Fibroblast of the aortic adventitia (primary cell): ENCODE data around the gene TDRD1. TPM values are rescaled to one million over a fixed set of nuclear protein-coding genes. Genes with fewer than 3 reads are reported as not detected.

Experiments used
- DNase-seq: peaks from one replicate; pipeline ENCODE4 v3.0.0-alpha.2; 2010; ENCODE audit warnings: low read depth
- H3K4me3 ChIP-seq: 2 replicates; pipeline ENCODE4 v1.5.1; 2011; ENCODE audit warnings: low read depth, mild to moderate bottlenecking, control low read depth, low read length, moderate library complexity
- CTCF ChIP-seq: IDR thresholded peaks from 2 replicates; pipeline ENCODE4 v1.5.1; 2011; ENCODE audit warnings: mild to moderate bottlenecking, low read length, control low read depth, inconsistent platforms; ENCODE audit not compliant: insufficient read depth
- total RNA-seq: library from RNA; depleted of rRNA; stranded (reverse); fragments of >200 nt; gene quantifications from 2 replicates; pipeline ENCODE4 v1.2.3, GENCODE V29; 2012; ENCODE audit warnings: low replicate concordance

The TDRD1 gene
- total RNA-seq, 1 donor = 0.45 TPM

DNA sequence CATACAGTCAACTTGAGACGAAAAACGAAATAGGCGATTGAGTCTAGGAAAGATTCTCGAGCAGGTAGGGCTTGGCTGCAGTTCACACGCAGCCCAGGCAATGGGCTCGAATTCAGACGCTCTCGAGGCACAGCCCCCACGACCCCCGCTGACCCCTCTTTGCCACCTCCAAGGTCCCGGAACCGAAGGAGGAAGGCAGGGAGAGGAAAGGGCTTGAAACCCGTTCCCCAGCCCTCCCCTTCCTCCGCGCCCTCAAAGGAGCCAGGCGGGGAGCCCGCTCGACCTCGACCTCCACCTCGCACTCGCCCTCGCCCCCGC, 5.6 kb upstream of the TDRD1 start:
- no peak for DNase-seq
- H3K4me3 ChIP-seq = peak overlapping the region; percentile 100
- no peak for TF ChIP-seq CTCF

GRCh38 chr10:114173921-114174694, 5.0 kb upstream of the TDRD1 start, which contains the start of gene CCDC186:
Gene CCDC186, minus strand, starts transcription at chr10:114174203. Its CDS starts 10,935 bp downstream, at chr10:114163268.
- DNase-seq = peak; percentile 74
- TF ChIP-seq CTCF = no peak
- H3K4me3 ChIP-seq = peak within 1 kb of the TSS; percentile 100

DNA sequence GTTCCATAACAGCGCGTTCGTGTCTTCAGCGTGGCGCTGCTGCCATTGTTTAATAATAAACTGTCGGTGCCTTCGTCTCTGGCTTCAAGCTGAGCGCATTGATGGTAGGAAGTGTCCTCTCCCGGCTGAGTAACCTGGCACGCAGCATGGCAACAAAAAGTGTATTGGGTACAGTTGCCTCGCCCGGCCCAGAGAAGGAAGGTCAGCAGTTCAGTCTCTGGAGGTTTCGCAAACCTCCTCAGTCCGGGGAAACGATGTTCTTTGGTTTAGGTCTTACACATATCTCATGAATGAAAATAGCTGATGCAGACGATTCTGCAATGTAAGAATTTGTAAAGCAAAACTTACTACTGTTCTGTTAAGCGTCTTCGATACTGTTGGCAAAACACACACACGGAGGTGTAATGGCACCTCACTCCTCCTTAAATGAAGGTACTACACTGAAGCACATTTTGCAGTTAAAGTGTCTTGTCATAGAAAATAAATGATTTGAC, 4.4 kb upstream of the TDRD1 start:
- no peak for TF ChIP-seq CTCF

DNA sequence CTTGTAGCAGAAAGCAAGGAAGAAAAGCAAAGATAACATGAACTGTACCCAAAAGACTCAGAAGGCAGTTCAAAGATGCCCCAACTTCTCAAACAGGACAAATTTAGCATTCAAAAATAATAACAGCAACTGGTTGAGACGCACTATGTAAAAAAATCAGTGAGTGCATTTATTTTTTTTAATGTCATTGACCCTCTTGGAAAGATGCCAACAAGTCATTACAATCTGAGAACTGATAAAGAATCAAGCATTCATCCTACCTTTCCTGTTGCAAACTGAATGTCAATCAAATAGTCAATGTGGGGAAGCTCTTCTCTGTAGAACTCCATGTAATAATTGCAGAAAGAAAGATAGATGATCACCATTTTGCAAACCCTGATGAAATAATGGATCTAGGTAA, 3.5 kb upstream of the TDRD1 start:
- no peak overlapping the region for H3K4me3 ChIP-seq
- TF ChIP-seq CTCF = no peak
- no peak for DNase-seq

More for the DNA sequence above, 4.4 kb upstream of the TDRD1 start:
- peak overlapping the region; percentile 100 for H3K4me3 ChIP-seq
- DNase-seq = peak; percentile 31

DNA sequence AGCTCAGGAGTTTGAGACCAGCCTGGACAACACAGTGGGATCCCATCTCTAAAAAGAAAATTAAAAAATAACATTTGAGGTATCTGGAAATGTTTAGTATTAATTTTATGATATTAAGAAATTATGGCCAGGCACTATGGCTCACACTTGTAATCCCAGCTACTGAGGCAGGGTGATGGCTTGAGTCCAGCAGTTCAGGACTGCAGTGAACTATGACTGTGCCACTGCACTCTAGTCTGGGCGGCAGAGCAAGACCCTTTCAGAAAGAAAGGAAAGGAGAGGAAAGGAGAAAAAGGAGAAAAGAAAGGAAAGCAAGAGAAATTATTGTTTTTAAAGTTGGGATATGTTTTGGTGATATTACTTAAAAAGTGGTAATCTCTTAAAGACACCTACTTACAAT, 2.6 kb upstream of the TDRD1 start:
- no peak overlapping the region for H3K4me3 ChIP-seq
- DNase-seq = no peak
- no peak for TF ChIP-seq CTCF

- DNase-seq = no peak
- H3K4me3 ChIP-seq = no peak overlapping the region
- TF ChIP-seq CTCF = no peak
These were observed 594 bp downstream of the TDRD1 start for GRCh38 chr10:114179747-114180146.
